Vagina (tissue), 2 donors: ENCODE measurements around the gene RHBDD1. TPM values are rescaled to one million over a fixed set of nuclear protein-coding genes. Genes with fewer than 3 reads are reported as not detected.

Experiments used
- DNase-seq, 2 donors: peaks; one replicate each; pipeline ENCODE4 v3.0.0-alpha.2; 2017; ENCODE audit errors: extremely low spot score in 2 of 2
- H3K27ac ChIP-seq: fragments of 200-600 bp; sonication (generic); one replicate; pipeline ENCODE4 v1.5.1; 2019
- H3K27me3 ChIP-seq: fragments of 200-600 bp; sonication (generic); one replicate; pipeline ENCODE4 v1.5.1; 2019
- H3K36me3 ChIP-seq, 2 donors: fragments of 200-600 bp; sonication (generic); one replicate each; pipeline ENCODE4 v1.5.1; 2017 to 2019
- H3K4me1 ChIP-seq: fragments of 200-600 bp; sonication (generic); one replicate; pipeline ENCODE4 v1.5.1; 2019
- H3K4me3 ChIP-seq, 2 donors: fragments of 200-600 bp; sonication (generic); 1 replicate in 1 of 2; 2 replicates in 1 of 2; pipeline ENCODE4 v1.5.1; 2016 to 2019
- H3K9me3 ChIP-seq: fragments of 200-600 bp; sonication (generic); one replicate; pipeline ENCODE4 v1.5.1; 2019
- CTCF ChIP-seq, 3 experiments: fragments of 450-650 bp in 2 of 3; fragments of 200-600 bp in 1 of 3; sonication (generic) in 1 of 3; IDR thresholded peaks; one replicate each; pipeline ENCODE4 v1.5.1; 2017 to 2019; ENCODE audit warnings: antibody characterized with exemption in 3 of 3, mild to moderate bottlenecking in 2 of 3, moderate library complexity in 2 of 3
- POLR2A ChIP-seq, 2 donors: fragments of 450-650 bp; IDR thresholded peaks; one replicate each; pipeline ENCODE4 v1.6.1; 2017; ENCODE audit warnings: antibody characterized with exemption in 2 of 2, mild to moderate bottlenecking in 2 of 2, moderate library complexity in 2 of 2
- POLR2AphosphoS5 ChIP-seq, 2 donors: sonication (generic); formaldehyde crosslinking; IDR thresholded peaks; one replicate each; pipeline ENCODE4 v1.9.0; 2017; ENCODE audit warnings: antibody characterized with exemption in 2 of 2, mild to moderate bottlenecking in 2 of 2, low read depth in 1 of 2; ENCODE audit not compliant: insufficient read depth in 1 of 2
- intact Hi-C: fragments of 100-400 bp; cut with DNase I; formaldehyde crosslinking; loops from one replicate; pipeline ENCODE4 v1.15.1; 2023
- total RNA-seq: library from RNA; depleted of rRNA; stranded (reverse); fragments of >200 nt; gene quantifications from one replicate; pipeline ENCODE4 v1.2.3, GENCODE V29; 2016

RHBDD1 gene
- total RNA-seq, 1 donor from 2014 or later = 27.3 TPM

- no peak for DNase-seq
- Histone ChIP-seq H3K4me3 (no peak overlapping the region), H3K9me3 (no peaks in the 10 kb centered on the region), H3K27me3 (no peaks in the 10 kb centered on the region), H3K4me1 (no peaks in the 10 kb centered on the region), H3K27ac (no peak overlapping the region), H3K36me3 (peaks cover 0 to 4% of the 10 kb centered on the region in 2 donors)
- TF ChIP-seq POLR2AphosphoS5 (IDR thresholded peaks at IDR 0.05; ENCODE audit: insufficient read depth in 1 of 2, low read depth in 1 of 2) (no peak), CTCF (IDR thresholded peaks at IDR 0.05) (no peak), POLR2A (IDR thresholded peaks at IDR 0.05) (no peak)
- intact Hi-C loops = no loop called here
These were observed 37.3 kb downstream of the RHBDD1 start for GRCh38 chr2:226873051-226873620.

- no peaks in the 10 kb centered on the region for H3K27me3 ChIP-seq
- no peaks in the 10 kb centered on the region for H3K36me3 ChIP-seq
- H3K4me1 ChIP-seq = no peaks in the 10 kb centered on the region
- intact Hi-C loops = no loop called here
- no peak overlapping the region for H3K4me3 ChIP-seq
- DNase-seq = no peak
- H3K9me3 ChIP-seq = no peaks in the 10 kb centered on the region
- TF ChIP-seq POLR2A (IDR thresholded peaks at IDR 0.05) = no peak
- TF ChIP-seq POLR2AphosphoS5 (IDR thresholded peaks at IDR 0.05; ENCODE audit: insufficient read depth in 1 of 2, low read depth in 1 of 2) = no peak
- TF ChIP-seq CTCF (IDR thresholded peaks at IDR 0.05) = no peak
- no peak overlapping the region for H3K27ac ChIP-seq
These were observed 38.0 kb downstream of the RHBDD1 start for GRCh38 chr2:226873826-226874225.

- Histone ChIP-seq H3K4me1 (no peaks in the 10 kb centered on the region), H3K27me3 (no peaks in the 10 kb centered on the region), H3K9me3 (no peaks in the 10 kb centered on the region), H3K36me3 (no peaks in the 10 kb centered on the region), H3K4me3 (no peak overlapping the region), H3K27ac (no peak overlapping the region)
- intact Hi-C loops = no loop called here
- no peak for TF ChIP-seq CTCF (IDR thresholded peaks at IDR 0.05)
- DNase-seq = no peak
These were observed 38.9 kb downstream of the RHBDD1 start for GRCh38 chr2:226874749-226875148.

GRCh38 chr2:226875438-226876225 is 39.8 kb downstream of the RHBDD1 start:
- TF ChIP-seq POLR2A (IDR thresholded peaks at IDR 0.05) = no peak
- no peak for TF ChIP-seq POLR2AphosphoS5 (IDR thresholded peaks at IDR 0.05; ENCODE audit: insufficient read depth in 1 of 2, low read depth in 1 of 2)
- no peak for TF ChIP-seq CTCF (IDR thresholded peaks at IDR 0.05)
- H3K36me3 ChIP-seq = no peaks in the 10 kb centered on the region
- H3K4me3 ChIP-seq = no peak overlapping the region
- DNase-seq = no peak
- intact Hi-C loops = no loop called here
- H3K27me3 ChIP-seq = no peaks in the 10 kb centered on the region
- no peaks in the 10 kb centered on the region for H3K9me3 ChIP-seq
- H3K27ac ChIP-seq = no peak overlapping the region
- no peaks in the 10 kb centered on the region for H3K4me1 ChIP-seq

GRCh38 chr2:226877491-226877890 is 41.6 kb downstream of the RHBDD1 start:
- no peak overlapping the region for H3K27ac ChIP-seq
- intact Hi-C loops = no loop called here
- no peaks in the 10 kb centered on the region for H3K9me3 ChIP-seq
- TF ChIP-seq POLR2AphosphoS5 (IDR thresholded peaks at IDR 0.05; ENCODE audit: insufficient read depth in 1 of 2, low read depth in 1 of 2) (no peak), POLR2A (IDR thresholded peaks at IDR 0.05) (no peak), CTCF (IDR thresholded peaks at IDR 0.05) (no peak)
- no peak for DNase-seq
- no peaks in the 10 kb centered on the region for H3K4me1 ChIP-seq
- no peaks in the 10 kb centered on the region for H3K27me3 ChIP-seq
- no peak overlapping the region for H3K4me3 ChIP-seq
- H3K36me3 ChIP-seq = no peaks in the 10 kb centered on the region
